Measurements from ENCODE around the gene INSIG1.

INSIG1 gene

DNA sequence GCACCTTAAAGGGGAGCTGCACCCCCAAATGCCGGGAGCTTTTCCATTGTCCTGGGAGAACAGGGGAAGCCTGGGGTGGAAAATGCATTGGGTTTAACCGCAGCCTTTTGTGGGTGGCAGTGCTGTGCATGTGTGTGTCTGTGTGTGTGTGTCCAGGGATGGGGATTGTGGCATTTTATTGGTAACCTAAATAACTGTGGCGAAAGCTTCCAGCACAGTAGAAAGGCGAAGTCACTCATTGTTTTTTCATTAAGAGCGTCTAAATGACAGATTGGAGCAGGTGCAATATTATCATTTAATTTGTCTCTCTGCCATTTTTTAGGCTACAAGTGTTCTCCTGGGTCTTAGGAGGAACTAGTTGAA, 55.1 kb downstream of the INSIG1 start:
- DNase-seq, result no peak

- DNase-seq, result no peak
Observed at GRCh38 chr7:155353256-155353897, 55.7 kb downstream of the INSIG1 start.

DNA sequence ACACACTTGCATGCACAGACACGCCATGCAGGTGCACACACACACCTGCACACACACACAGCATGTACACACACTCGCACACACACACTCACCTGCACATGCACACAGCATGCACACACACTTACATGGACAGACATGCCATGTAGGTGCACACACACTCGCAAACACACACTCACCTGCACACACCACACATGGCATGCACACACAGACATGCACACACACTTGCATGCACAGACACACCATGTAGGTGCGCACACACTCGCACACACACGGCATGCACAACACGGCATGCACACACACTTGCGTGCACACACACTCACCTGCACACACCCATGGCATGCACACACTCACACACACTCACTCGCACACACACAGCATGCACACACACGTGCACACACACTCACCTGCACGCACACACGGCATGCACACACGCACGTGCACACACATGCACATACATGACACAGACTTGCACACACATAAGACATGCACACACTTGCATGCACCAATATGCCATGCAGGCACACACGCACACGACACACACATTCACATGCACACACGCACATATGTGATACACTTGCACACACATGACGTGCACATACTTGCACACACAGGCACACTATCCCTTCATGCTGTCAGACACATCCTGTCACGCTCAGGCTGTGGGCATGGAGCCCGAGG, 56.8 kb downstream of the INSIG1 start:
- DNase-seq, result no peak

GRCh38 chr7:155355176-155355575, 57.5 kb downstream of the INSIG1 start:
- no peak for DNase-seq

DNA sequence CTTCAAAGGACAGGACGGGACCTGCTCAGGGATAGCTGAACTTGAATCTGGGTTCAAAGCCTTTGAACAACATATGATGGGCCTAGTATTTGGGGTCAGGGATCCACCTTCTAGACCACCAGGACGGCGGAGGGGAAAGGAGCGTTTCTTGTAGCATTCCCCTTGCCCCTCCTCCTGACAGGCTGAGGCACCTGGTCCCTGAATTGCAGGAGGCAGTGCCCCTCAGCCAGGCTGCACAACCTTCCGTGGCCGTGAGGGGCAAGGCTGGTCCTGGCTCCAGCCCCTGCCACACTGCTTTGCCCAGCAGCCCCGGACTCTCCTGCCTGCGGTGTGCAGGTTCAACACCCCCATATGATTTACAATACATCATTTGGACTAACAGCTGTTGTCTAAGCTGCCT, 58.1 kb downstream of the INSIG1 start:
- DNase-seq, result no peak

GRCh38 chr7:155356323-155357105, 58.8 kb downstream of the INSIG1 start:
- no peak for DNase-seq

DNA sequence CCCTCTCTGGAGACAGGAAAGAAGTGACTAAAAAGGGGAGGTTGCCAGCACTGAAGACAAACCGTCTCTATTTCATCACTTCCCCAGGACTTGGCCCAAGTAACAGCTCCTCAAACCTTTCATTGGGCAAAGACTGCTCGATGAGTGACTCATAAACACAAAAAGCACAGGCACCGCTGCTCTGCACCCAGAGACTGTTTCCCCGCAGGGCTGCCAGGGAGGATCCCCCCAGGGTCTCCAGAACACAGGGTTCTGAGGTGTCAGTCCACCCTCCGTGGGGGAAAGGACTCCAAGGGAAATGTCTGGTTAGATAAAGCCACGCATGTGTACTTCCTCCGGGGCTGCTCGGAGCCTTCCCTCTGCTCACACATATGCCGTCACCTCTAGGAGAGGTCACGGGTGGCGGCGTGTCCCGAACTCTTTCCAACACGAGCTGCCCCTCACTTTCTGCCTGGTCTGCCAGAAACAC, 59.9 kb downstream of the INSIG1 start:
- no peak for DNase-seq

DNA sequence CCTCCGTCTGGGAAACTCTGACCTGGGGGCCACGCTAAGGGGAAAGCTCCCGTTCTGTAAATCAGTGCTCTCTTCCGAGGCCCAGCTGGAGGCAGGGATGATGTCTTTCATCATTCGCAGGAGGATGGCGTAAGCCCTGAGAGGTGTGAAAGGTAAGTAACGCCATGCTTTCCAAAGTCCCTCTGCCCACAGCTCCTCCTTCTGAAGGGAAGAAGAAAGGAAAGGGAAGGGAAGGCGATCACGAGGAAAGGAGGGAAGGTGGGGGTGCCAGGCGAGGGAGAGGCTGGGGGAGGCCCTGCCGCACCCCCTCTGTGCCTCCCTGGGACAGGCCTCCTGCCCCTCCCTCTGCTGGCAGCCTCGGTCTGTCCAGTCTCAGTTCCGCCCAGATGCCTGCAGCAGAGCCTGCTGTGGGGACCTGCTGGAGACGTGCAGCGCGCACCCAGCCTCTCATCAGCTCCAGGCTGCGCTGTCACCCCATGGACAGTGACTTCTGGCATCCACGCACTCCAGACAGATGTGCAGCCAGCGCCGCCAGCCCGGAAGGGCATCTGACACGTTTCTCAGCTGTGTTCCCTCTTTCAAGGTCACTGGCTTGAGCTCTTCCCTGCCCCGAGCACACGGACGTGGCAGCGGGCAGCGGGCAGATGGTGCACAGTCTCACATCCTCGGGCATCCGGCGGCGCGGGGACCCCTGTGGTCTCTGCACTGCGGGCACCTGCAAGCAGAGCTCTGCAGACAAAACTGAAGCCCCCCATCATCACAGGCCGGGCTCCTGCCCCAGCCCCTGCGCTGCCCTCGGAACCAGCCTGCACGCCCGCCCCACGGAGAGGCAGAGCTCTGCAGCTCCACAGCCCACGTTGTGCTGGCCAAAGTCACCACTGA, 60.6 kb downstream of the INSIG1 start:
- no peak for DNase-seq

- DNase-seq, result no peak
Observed at GRCh38 chr7:155358948-155359712, 61.5 kb downstream of the INSIG1 start.
